IPS DF 4.7 (cell line): ENCODE results near the gene CYTH1.

ENCODE experiments used
- DNase-seq: peaks from one replicate; pipeline ENCODE4 v3.0.0-alpha.2; 2013; ENCODE audit warnings: low spot score; ENCODE audit errors: extremely low read depth

The CYTH1 gene

DNA sequence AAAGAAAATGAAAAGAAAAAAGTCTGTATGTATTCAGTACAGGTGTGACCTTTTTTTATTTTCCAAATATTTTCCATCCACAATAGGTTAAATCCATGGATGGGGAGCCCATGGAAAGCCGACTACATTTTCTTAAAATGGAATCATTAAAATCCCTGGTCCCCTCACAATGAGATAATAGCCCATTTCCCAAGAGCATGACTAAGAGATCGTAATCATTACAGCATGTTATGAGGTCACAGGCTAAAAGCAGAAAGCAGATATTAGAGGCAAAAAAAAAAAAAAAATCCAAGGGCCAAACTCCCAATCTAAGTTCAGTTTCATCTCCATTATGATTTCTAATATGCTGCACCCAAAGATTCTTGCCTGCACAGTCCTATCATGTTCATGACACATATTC, 44.7 kb downstream of the CYTH1 start:
- DNase-seq, result no peak

DNA sequence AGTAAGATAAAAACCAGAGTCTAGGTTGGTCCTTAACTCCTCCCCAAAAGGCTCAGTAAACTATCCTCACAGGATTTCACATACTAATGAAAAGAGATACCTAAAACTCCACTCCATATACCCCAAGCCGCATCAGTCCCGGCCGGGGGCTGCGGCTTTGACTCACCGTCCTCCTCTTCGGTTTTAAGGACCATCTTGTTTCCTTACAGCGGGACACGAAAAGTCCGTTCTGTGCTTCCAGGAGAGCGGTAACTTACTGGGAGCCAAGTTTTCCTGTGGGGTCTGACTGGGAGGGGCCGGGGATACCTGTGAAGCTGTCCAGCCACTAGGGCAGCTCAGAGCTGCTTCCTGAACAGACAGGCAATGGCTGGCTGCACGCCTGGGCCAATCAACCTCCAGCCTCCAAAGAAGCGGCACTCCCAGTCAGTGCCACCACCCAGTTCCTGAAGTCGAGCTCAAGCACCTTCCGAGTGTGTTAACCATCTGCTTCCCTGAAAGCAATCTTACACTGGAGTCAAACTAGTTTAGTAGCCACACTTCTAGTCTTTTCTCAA, 45.5 kb downstream of the CYTH1 start:
- no peak for DNase-seq

DNA sequence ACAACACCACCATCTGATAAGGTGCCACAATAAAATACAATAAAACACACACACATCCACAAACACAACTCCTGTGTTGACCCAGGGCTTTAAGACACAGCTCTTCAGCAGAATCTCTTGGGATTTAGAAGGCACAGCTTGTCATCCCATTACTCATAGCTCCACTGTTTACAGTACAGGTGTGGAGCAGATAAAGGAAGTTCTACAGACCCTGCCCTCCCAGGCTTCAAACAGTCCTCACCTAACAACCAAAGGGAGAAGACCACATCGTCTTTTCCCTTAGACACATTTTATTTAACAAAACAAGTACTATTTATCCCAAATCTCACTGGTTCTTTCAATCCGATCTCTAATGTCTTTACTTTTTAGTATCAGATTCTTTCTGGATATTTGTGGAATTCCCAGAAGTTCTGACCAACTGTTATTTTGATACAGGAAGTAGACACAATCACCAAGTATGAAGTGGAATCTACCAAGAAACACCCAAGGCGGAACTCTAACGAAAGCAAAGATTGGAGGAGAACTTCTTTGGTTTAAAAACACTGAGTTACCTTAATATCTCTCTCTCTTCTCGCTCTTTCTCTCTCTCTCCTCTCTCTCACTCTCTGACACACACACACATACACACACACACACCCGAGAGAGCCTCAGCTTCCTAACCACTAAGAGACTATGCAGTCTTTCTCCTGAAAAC, 46.1 kb downstream of the CYTH1 start:
- DNase-seq, result no peak

DNA sequence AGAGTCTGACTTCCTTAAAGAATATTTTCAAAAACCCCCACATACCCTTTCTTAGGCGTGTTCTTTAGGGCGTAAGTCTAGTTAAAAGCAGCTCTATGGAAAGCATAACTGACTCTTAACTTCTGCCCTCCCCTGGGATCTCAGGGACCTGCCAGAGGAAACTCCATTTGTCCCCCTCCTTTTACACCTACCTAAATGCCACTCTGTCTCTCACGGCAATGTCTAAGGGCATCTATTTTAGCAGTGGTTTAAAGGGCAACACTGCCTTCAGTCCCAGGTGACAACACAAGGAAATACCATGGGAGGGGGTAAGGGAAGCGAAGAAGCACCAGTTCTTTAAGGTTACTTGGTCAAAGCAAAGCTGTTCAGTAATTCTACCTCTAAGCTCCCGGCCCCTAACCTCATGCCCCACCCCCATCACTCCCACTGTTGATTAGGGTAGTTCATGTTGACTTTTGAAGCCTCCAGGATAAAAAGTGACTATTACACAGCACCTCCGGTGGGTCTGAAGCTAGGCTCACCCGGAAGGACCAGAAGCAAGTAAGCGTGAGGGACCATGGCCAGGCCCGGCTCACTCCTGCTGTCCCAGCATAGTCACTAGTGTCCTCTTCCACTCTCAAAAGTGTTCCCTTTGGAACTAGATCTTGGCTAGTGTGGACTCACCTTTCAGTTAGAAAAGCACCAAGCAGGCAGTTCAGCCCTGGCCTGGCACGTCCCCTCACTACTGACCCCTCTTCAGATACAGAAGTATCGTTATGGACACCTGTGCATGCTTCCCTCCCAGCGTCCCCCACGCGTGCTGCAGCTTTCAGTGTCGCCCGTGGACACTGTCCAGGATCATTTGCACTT, 47.1 kb downstream of the CYTH1 start:
- DNase-seq, result no peak

DNA sequence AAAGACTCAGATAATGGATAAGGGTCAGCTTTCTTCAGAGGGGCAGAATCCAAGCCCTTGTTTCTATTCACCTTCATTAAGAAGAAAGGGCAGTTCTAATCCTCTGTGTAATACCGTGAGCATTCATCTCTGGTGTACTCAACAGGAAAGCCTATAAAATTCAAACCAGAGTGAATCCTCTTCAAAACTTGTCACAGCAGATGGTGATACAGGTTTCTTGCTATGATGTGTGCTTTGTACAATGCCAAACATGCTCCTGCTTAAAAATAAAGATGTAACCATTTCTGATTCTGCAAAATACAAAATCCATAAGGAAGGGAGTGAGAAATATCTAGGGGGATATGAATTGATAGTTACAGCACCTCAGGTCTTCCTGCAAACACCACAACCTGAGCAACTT, 49.7 kb downstream of the CYTH1 start:
- no peak for DNase-seq

DNA sequence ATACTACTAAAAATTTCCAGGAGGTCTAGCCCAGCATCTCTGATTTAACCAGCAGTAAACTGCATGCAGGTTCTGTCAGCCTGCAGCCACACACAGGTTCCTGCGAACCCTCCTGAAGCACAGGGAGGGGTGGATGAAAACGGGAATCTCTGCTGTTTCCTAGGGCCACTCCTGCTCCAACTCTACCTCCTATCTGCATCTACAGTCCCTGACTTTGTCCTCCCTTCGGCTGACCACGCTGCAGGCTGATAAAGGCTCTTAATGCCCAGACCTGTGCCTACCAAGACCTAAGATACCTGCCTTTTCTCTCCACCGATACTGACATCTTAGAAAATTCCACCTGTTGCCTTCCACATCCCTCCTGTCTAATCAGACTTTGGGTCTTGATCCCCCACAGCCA, 50.2 kb downstream of the CYTH1 start:
- DNase-seq, result no peak

DNA sequence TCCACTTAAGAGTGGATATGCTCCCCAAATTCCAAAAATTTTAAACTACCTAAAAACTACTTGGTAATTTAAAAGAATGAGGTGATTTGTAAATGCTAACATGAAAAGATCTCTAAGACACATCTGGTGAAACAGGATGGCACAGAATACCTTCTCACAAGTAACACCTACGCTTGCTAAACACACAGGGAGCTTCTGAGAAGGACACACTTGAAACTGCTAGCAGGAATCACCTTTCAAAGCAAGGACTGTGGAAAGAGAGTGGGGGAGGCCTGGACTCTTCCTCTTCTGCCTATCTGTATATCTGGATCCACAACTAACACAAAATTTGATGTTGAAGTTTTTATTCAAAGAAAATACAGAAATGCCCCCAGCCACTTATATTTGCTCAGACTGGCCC, 52.4 kb downstream of the CYTH1 start:
- DNase-seq, result no peak

DNA sequence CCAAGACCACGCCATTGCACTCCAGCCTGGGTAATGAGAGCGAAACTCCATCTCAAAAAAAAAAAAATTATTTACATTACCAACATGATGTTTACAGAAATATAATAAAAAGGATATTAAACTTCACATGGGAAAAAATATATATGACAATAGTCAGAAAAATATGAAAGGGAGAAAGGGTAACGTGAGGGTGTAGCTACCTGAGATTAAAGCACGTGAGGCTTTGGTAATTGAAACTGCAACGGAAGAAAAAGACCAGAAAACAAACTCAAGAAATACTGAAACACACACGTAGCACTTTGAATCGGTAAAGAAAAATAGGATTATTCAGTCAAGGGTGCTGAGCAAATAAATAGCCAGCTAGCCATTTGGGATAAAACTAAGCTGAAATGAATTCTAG, 53.6 kb downstream of the CYTH1 start:
- DNase-seq, result no peak

DNA sequence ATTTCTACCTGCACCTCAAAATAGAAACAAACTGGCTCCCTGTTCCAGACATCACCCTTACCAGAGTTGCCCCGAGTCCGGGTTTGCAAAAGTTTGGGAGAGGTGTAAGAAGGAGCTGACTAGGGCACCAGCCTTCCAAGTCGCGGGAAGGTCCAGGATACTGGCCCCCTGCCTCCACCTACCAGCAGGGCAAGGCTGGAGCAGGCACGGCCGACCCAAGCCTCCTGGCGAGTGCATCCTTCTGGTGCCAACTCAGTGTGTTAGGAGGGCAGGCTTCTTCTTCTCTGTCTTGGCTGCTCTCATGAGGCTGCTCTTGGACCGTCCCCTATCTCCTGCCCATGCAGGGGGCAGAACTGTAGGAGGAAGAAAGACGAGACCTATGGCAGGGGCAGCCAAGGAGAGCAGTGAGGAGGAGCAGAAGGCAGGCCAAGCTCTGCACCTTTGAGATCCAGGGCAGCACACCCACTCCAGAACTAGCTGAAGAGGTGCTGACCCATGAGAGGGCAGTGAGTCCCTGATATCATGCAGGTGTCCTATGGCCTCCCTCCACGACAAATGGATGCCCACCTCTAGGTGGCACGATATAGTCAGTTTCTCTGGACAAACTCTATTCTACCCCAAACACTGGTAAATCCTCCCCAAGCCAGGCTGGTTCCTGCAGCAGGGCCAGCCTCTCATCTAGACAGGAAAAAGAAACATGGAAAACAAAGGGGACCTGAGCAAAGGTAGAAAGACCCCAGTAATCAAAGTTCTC, 54.4 kb downstream of the CYTH1 start:
- no peak for DNase-seq

DNA sequence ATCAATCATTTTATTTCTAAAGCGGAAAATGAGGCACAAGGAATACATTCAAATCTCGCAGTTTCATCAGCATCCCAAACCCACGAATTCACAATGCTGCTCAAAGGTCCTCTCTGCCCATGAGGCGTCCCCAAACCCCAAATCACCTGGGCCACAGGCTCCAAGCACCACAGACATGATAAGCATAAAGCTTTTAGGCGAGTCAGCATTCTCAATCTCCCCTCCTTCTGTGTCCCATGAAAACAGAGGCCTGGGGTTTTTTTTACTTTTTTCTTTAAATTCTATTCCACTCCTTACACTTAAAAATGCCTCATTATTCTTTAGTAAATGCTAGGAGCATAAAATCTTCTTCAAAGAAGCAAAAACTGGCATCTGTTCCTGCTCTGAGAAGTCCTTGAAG, 55.0 kb downstream of the CYTH1 start:
- DNase-seq, result no peak

DNA sequence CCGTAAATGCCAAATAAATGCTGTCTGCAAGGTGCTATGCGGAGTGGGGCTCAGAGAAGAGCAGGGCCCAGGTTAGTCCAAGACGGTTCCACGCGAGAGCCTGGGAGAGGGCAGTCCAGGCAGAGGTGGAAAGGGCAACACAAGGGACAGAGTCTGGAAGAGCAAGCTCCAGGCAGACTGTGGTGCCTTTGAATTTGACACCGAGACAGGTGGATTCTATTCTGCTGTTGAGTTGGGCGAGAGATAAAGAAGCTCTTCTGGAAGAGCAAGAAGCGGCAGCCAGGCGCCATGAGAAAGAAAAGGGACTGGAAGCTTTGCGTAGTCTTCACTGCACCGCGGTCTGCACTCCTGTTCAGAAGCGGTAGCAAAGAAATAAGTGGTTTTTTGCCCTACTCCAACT, 55.6 kb downstream of the CYTH1 start:
- no peak for DNase-seq

DNA sequence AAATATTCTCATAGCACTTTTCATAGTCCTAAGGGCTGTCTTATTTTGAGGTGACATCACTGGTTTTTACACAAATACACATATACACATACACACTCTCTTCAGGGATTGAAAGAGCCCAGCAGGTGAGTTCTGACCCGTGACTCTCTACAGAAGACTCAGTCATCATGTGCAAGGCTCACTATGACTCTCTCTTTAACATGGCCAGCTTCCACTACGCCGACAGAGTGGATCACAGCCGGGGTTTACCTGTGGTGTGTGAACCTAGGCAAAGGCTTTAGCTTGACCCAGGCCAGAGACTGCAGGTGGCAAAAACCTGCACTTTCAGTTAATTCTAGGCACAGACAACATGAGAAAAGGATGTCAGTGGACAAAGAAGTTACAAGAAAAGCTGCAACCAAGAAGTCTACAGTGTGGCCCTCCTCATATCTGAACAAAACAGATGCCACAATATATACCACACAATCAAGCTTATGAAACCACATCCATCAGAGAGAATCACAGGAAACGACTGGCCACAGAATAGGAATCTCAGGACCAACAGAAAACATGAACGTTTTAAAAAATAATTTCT, 56.5 kb downstream of the CYTH1 start:
- DNase-seq, result no peak

DNA sequence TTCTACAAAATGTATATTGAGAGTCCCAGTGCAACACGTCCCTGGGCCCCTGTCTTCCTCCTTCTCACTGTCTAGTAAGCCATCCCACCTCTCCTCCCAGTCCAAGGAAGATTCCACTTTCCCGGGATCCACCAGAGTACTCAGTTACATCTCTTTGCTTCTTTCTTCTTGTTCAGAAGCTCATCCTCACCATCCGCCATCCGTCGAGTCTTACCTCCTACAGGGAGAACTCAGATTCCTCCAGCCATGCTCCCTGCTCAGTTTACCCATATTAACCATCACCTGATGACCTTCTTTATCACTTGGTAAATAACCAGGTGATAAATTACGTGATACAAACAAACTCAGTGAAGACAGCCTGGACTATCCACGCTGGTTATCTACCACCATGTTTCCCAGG, 57.1 kb downstream of the CYTH1 start:
- DNase-seq, result no peak

DNA sequence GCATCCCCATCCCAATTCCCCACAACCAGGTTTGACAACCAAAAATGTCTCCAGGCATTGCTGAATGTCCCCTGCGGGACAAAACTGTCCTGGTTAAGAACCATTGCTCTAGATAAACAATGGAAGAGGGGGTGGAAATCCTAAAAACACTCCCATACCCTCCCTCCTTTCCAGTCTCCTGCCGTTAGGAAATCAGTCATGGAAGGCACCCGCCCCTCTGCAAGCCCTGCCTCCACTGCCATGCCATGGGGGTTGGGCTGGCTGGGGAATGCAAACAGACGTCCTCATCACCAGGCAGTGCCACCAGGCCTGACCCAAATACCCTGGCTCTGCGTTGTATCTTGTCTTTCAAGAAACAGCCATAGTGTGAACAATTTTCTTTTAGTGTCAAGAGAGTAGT, 57.5 kb downstream of the CYTH1 start:
- DNase-seq, result no peak

DNA sequence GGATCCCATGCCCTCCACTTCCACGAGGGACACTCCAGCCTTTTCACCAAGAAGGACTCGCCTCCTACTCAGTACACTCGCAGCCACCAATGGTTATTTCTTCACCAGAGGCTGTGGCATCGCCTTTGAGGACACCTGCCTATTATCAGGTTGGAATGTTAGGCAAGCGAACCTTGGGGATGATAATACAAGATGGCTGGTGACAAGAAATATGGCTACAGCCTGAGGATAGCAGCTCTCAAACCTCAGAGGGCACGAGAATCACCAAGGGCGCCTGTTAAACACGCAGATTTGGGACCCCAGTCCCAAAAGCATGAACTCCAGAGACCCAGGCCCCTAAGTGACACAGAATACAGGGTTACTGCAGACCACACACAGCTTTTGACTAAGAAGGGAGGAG, 58.1 kb downstream of the CYTH1 start:
- no peak for DNase-seq

DNA sequence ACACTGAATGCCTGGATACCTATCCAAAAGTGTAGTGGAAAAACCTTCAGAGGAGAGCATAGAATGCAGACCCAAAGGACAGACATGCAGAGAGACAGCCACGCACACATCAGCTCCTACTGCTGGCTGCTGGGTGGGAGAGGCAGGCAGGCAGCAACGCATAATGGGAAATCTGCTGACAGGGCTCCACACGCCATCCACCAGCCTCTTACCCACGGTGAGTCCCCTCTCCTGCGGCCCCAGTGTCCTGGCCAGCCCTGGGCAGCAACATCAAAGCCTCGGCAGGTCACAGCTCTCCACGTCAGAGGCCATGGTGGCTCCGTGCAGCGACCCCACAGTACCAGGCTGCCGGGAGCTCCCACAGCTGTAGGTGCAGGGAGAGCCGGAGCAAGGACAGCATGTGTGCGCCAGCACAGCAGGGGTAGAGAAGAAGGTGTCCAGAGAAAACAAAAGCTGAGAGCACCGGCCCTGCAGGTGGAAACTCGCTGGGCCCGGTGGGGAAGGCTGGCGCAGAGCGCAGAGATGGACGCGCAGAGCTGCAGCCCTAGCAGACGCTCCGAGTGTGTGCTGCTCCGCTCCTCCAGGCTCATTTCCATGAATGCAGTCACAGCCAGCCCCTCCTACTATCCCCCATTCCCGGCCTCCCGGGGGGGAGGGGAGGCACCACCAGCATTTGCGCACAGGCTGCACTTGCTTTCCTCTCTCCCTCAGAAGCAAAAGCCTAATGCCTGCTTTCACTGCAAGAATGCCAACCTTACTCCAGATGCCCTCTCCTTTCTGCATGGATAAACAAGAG, 58.9 kb downstream of the CYTH1 start:
- peak; percentile 30 for DNase-seq

DNA sequence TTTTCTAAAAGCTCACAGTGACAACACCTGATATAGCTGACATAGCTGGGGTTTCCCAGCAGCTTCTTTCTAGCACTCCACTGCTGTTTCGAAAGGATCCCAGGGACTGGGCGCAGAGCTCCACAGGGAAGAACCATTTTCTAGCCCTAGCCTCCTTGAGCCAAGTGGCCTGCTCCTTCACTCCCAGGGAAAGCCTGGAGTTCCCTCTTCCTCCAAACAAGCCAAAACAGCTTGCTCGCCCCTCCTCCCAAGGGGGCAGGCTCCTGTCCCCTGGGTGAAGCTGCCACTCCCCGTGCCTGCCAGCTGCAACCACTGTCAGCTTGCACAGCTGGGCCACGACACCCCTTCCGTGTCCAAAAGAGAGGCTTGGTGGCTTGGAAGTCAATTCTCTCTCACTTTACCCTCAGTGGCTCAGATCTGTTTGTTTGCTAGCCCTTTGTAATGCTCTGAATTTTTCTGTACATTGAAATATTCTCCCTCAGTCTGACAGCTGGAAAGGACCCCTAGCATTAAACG, 59.8 kb downstream of the CYTH1 start:
- no peak for DNase-seq

DNA sequence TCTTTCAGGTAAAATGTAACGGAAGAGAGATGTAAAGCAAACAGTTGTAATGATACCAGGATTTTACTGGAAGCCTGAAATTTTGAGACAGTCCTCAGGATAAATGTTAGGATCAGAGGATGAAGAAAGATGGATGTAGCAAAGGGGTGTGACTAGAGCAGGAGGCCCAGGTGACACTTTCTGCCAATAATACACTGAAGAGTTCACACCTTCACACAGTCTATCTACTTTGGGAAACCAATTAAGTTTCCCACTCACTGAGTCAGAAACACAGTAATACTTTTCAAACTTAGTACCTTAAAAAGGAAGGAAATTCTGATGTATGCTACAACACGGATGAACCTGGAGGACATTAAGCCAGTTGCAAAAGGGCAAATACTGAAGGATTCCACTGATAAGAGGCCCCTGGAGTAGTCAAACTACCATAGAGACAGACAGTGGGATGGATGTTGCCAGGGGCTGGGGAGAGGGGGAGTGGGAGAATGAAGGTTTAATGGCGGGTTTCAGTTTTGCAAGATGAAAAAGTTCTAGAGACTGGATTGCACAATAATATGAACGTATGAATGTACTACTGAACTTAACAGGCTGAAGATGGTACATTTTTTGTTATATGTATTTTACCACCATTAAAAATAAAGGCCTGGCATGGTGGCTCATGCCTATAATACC, 62.3 kb downstream of the CYTH1 start:
- no peak for DNase-seq

DNA sequence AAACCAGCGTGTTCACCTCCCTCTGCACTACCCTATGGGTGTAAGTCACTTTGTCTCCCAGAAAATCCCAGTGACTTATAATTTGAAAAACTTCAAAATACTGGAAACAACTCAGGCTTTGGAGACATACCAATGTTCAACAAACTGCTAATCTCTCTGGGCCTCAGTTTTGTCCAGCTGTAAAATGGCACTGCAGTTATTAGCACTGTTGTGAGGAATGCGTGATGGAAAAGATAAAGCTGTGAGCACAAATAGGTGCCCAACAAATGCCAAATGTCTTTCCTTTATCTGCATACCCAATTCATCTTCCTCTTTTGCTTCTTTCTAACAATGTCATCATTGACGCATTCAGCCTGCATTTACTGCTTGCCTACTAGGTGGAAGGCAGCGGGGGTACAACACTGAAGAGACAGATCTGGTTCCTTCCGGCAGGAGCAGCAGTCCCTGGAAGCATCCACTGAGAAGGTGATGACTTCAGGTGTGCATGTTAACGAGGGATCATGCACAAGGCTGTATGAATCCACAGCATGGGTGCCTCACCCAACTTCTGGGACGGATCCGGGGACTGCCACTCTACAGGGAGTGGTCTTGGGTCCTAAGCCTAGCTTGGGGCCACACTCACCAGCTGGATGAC, 63.4 kb downstream of the CYTH1 start:
- no peak for DNase-seq
